Activated naive CD4-positive, alpha-beta T cell treated with anti-CD3 and anti-CD28 coated beads, Interleukin-2, amount 10 ng/mL, durations not matched to agents 7 days and 5 days (primary cell): ENCODE data around the gene TMEM176A.

Experiments used
- CTCF ChIA-PET: fragments of 350-600 bp; sonication (Branson Sonifier 250); formaldehyde crosslinking; loops from one replicate; lab custom pipeline; 2021; ENCODE audit warnings: antibody characterized with exemption; lab: Charles Lee
- DNase-seq: peaks from one replicate; pipeline ENCODE4 v3.0.0-alpha.2; 2020
- H3K27ac Mint-ChIP-seq: one replicate; pipeline ENCODE4 v1.8.0; 2021; ENCODE audit warnings: mild to moderate bottlenecking, moderate library complexity, mixed read lengths
- H3K27me3 Mint-ChIP-seq: one replicate; pipeline ENCODE4 v1.8.0; 2021; ENCODE audit warnings: mild to moderate bottlenecking, mixed read lengths
- H3K36me3 Mint-ChIP-seq: one replicate; pipeline ENCODE4 v1.8.0; 2021; ENCODE audit warnings: mixed read lengths
- H3K4me1 Mint-ChIP-seq: one replicate; pipeline ENCODE4 v1.8.0; 2021; ENCODE audit warnings: mixed read lengths
- H3K4me3 Mint-ChIP-seq: one replicate; pipeline ENCODE4 v1.8.0; 2021; ENCODE audit warnings: mild to moderate bottlenecking, moderate library complexity, mixed read lengths
- H3K9me3 Mint-ChIP-seq: one replicate; pipeline ENCODE4 v1.8.0; 2021; ENCODE audit warnings: mixed read lengths

The TMEM176A gene

DNA sequence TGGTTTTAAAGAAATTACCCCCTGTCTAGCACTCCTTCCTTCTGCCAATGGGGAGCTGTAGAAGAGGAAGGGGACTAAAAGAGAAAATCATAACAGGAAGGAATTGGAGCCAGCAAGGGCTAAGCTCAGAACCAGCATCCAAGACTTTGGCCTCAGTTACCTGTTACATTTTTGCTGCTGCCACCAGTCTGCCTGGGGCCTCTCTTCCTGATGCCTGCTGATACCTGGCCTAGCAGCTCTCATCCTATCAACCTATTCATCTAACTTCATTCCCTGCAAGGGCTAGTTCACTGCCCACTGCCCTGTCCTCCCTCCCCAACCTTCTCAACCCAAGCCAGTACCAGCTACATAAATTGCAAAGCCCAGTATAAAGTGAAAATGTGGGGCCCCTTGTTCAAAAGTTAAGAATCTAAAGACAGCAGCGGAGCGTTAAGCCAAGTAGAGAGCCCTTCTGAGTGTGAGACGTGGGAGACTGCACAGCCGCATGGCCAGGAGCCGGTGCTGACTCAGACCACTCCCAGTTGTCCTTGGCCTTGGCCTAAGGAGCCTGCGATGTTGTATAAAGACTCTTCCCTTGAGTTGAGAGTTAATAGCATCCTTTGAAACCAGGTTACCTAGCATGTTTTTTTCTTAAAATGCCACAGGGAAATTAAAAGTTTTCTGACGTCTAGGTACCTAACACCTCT lies 38.5 kb downstream of the TMEM176A start:
- Mint-ChIP-seq H3K27me3 (peaks cover 22% of the 10 kb centered on the region), H3K36me3 (no peaks in the 10 kb centered on the region), H3K9me3 (no peaks in the 10 kb centered on the region), H3K4me1 (no peaks in the 10 kb centered on the region), H3K27ac (no peak overlapping the region), H3K4me3 (no peak overlapping the region)
- CTCF ChIA-PET = no interaction called here
- no peak for DNase-seq

DNA sequence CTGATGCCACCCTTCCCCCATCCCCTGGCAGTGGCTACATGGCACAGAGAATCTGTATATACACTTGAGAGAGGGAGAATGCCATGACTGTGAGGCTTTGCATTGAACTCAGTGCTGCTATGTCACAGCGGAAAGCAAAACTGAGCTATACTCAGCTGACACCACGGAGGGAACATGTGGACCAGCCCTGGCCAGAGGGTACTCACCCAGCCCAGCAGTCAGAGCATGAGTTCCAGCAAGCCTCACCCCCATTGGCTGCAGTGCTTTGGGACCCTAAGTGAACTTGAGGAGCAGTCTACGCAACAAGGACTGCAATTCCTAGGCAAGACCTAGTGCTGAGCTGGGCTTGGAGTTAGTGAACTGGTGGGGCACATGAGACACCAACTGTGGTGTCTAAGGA lies 41.4 kb downstream of the TMEM176A start:
- H3K36me3 Mint-ChIP-seq = no peaks in the 10 kb centered on the region
- H3K4me3 Mint-ChIP-seq = no peak overlapping the region
- H3K27me3 Mint-ChIP-seq = peaks cover 17% of the 10 kb centered on the region
- H3K27ac Mint-ChIP-seq = no peak overlapping the region
- no peaks in the 10 kb centered on the region for H3K4me1 Mint-ChIP-seq
- DNase-seq = no peak
- CTCF ChIA-PET = interaction anchor here (0.9 kb wide), 1 partner anchor 34 kb away, joined by 3 read pairs; no protein-coding TSS in a partner anchor
- H3K9me3 Mint-ChIP-seq = no peaks in the 10 kb centered on the region

DNA sequence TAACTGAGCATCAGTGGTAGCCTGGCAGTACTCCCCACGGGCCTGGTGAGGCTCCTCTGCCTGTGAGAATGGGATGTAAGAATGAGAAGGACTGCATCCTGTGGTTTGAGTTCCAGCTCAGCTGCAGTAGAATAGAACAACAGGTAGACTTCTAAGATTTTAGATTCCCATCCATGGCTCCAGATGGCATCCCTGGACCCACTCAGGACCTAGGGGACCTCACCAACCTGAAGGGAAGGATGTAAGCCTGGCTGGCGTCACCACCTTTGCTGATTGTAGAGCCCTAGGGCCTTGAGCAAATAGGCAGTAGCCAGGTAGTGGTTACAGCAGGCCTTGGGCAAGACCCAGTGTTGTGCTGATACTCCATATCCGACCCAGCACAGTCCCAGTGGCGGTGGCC lies 42.1 kb downstream of the TMEM176A start:
- no peaks in the 10 kb centered on the region for H3K4me1 Mint-ChIP-seq
- H3K9me3 Mint-ChIP-seq = no peaks in the 10 kb centered on the region
- H3K27ac Mint-ChIP-seq = no peak overlapping the region
- DNase-seq = no peak
- H3K27me3 Mint-ChIP-seq = peaks cover 12% of the 10 kb centered on the region
- H3K36me3 Mint-ChIP-seq = no peaks in the 10 kb centered on the region
- CTCF ChIA-PET = interaction anchor here (0.9 kb wide), 1 partner anchor 34 kb away, joined by 3 read pairs; no protein-coding TSS in a partner anchor
- no peak overlapping the region for H3K4me3 Mint-ChIP-seq

DNA sequence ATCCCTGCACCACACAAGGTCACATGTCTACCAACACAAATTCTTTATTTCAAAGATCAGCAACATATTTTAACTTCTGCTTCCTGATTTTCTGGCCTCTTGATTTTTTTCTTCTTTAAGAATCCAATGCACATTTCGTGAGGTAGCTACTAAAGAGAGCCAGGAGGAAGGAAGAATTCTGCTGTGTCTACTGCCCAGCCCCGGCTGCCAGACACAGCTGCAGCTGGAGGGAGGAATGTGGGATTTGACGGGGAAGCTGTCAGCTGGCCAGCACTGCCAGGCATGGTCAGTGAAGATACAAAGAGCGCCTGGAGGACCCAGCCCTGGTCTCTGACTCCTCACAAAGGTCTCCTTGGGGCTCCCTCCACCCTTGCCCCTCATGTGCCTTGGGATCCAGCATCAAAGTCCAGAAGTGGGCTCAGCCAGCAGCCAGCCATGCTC lies 44.9 kb downstream of the TMEM176A start:
- Mint-ChIP-seq H3K36me3 (no peaks in the 10 kb centered on the region), H3K4me1 (no peaks in the 10 kb centered on the region), H3K27ac (no peak overlapping the region), H3K27me3 (peaks cover 11% of the 10 kb centered on the region), H3K9me3 (no peaks in the 10 kb centered on the region), H3K4me3 (no peak overlapping the region)
- DNase-seq = no peak
- CTCF ChIA-PET = interaction anchor here (0.9 kb wide), 1 partner anchor 23 kb away, joined by 3 read pairs; no protein-coding TSS in a partner anchor

GRCh38 chr7:150846291-150847115 lies 45.9 kb downstream of the TMEM176A start:
- no peaks in the 10 kb centered on the region for H3K4me1 Mint-ChIP-seq
- H3K9me3 Mint-ChIP-seq = no peaks in the 10 kb centered on the region
- DNase-seq = no peak
- H3K27ac Mint-ChIP-seq = no peak overlapping the region
- CTCF ChIA-PET = interaction anchor here (0.6 kb wide), 1 partner anchor 1479 kb away, joined by 3 read pairs; no protein-coding TSS in a partner anchor
- no peaks in the 10 kb centered on the region for H3K36me3 Mint-ChIP-seq
- no peak overlapping the region for H3K4me3 Mint-ChIP-seq
- H3K27me3 Mint-ChIP-seq = peaks cover 17% of the 10 kb centered on the region

DNA sequence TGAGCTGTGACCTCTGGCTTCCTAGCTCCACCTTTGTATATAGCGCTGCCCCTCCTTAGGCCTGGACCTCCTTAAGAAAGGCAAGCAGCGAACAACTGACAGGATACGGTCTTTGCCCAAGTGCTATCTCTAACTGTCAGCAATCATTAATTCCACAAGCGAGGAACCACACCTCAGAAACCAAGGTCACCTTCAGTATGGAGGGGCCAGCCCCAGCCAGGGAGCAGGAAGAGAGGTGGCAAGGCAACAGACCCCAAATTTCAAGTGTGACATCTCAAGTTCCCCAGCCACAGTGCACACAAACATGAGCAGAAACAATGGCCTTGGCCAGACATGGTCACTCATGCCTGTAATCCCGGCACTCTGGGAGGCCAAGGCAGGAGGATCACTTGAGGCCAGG lies 47.0 kb downstream of the TMEM176A start:
- no peaks in the 10 kb centered on the region for H3K9me3 Mint-ChIP-seq
- no peak for DNase-seq
- H3K4me1 Mint-ChIP-seq = peaks cover 3% of the 10 kb centered on the region
- no peaks in the 10 kb centered on the region for H3K36me3 Mint-ChIP-seq
- H3K27ac Mint-ChIP-seq = no peak overlapping the region
- CTCF ChIA-PET = no interaction called here
- no peak overlapping the region for H3K4me3 Mint-ChIP-seq
- H3K27me3 Mint-ChIP-seq = peaks cover 27% of the 10 kb centered on the region

- H3K27me3 Mint-ChIP-seq = peaks cover 32% of the 10 kb centered on the region
- no peak overlapping the region for H3K27ac Mint-ChIP-seq
Observed at GRCh38 chr7:150848111-150848510, 47.5 kb downstream of the TMEM176A start.

DNA sequence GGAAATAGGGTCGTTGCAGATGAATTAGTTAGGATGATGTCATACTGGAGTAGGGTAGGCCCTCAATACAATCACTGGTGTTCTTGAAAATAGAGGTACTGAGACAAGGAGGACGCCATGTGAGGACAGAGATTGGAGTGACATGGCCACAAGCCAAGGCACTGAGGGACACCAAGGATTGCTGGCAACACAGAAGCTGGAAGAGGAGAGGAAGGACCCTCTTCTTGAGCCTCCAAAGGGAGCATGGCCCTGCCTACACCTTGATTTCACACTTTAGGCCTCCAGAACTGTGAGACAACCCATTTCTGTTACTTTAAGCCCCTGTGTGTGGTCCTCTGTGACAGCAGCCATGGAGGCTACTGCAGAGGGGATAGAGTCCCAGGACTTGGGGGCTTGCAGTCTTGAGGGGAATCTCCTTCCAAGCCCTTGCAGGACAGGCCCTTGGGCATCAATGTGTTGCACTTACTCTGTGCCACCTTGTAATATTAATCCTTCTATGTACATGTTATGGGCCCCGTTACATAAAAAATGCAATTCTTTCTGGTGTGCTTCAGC lies 48.1 kb downstream of the TMEM176A start:
- CTCF ChIA-PET = no interaction called here
- Mint-ChIP-seq H3K27me3 (peaks cover 32% of the 10 kb centered on the region), H3K9me3 (no peaks in the 10 kb centered on the region), H3K4me3 (no peak overlapping the region), H3K4me1 (peaks cover 6% of the 10 kb centered on the region), H3K36me3 (no peaks in the 10 kb centered on the region), H3K27ac (no peak overlapping the region)
- DNase-seq = no peak

More at GRCh38 chr7:150848111-150848510, 47.5 kb downstream of the TMEM176A start:
- CTCF ChIA-PET = no interaction called here
- H3K4me3 Mint-ChIP-seq = no peak overlapping the region
- no peaks in the 10 kb centered on the region for H3K36me3 Mint-ChIP-seq
- H3K4me1 Mint-ChIP-seq = peaks cover 6% of the 10 kb centered on the region
- DNase-seq = no peak
- no peaks in the 10 kb centered on the region for H3K9me3 Mint-ChIP-seq

DNA sequence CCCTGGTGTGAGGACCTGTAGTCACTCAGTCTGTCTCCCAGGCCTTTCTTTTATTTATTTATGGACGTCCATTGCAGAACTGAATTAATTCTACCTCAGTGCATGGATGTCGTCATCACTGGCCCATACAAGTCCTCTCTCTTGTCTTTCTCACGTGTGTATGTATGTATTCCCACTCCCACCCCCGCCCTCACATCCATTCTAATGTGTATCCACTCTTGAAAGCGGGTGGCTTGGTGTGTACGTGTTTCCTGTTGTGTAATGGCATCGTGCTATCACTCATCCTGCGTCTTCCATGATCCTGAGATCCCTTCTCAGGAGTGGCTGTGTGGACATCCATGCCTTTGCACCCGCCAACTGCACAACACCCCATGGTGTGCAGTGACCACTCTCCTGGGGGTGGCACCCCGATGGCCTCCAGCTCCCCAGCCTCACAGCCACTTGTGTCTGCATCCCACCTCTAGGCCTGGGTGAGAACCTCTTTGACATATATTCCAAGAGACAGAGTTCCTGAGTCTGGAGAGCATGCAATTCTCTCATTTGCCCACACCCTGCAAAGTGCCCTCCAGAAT lies 48.7 kb downstream of the TMEM176A start:
- H3K9me3 Mint-ChIP-seq = no peaks in the 10 kb centered on the region
- CTCF ChIA-PET = interaction anchor here (2.0 kb wide), 1 partner anchor 27 kb away, joined by 4 read pairs; no protein-coding TSS in a partner anchor

DNA sequence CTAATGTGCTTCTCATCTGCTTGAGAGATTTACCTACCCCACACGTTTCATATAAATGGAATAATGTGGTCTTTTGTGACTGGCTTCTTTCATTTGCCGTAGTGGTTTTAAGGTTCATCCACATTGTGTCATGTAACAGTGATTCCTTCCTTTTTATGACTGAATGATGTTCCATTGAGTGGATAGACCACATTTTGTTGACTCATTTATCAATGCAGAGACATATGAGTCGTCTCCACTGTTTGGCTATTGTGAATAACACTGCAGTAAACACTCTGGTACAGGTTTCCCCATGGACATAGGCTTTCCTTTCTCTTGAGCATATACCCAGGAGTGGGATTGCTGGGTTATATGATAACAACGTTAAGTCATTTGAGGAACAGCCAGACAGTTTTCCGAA lies 49.7 kb downstream of the TMEM176A start:
- Mint-ChIP-seq H3K9me3 (no peaks in the 10 kb centered on the region), H3K36me3 (no peaks in the 10 kb centered on the region), H3K4me1 (peaks cover 6% of the 10 kb centered on the region), H3K4me3 (no peak overlapping the region), H3K27ac (no peak overlapping the region), H3K27me3 (peaks cover 45% of the 10 kb centered on the region)
- DNase-seq = no peak
- CTCF ChIA-PET = interaction anchor here (2.0 kb wide), 1 partner anchor 26 kb away, joined by 4 read pairs; no protein-coding TSS in a partner anchor

More for the DNA sequence above, 48.7 kb downstream of the TMEM176A start:
- Mint-ChIP-seq H3K27me3 (peaks cover 37% of the 10 kb centered on the region), H3K36me3 (no peaks in the 10 kb centered on the region), H3K4me3 (no peak overlapping the region), H3K27ac (no peak overlapping the region), H3K4me1 (peaks cover 6% of the 10 kb centered on the region)
- DNase-seq = no peak

DNA sequence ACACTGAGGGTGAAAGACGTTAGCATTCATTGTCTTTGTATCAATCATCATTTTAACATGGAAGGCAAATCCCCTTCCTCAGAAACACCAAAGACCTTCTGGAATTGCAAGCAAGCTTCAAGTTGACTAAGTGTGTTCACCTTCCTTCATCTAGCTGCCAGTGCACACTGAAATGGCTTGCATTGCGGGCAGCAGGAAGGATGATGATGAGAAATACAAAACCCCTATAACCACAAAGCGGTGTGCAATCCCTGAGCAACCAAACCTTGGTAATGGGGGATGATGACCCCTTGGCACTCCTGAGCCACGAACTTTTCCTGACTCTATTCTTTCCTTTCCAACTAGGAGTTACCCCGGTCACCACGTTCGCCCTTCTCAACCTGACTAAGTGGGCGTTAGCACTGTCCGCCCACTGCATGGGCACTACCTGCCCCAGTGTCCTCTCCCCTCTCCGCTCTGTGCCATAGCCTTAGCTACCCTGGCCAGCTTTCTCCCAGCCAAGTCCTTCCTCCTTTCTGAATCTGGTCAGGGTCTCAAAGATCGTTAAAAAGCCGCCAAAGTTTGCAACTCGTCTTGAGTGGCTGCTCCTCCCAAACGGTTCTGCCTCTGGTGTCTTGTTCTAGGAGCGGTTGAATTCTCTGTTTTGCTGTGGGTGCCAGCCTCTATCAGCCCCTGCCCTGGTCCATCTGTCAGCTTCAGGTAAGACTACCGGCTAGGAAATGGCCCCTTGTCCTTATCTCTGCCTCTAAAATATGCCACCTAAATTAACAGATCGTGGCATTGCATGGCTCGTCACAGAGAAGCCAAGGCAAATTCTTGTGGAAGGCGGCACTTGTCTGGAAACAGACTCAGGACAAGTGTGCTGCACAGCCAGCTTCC lies 51.2 kb downstream of the TMEM176A start:
- Mint-ChIP-seq H3K4me3 (no peak overlapping the region), H3K36me3 (no peaks in the 10 kb centered on the region), H3K9me3 (no peaks in the 10 kb centered on the region), H3K4me1 (peaks cover 6% of the 10 kb centered on the region), H3K27ac (no peak overlapping the region), H3K27me3 (peaks cover 35% of the 10 kb centered on the region)
- CTCF ChIA-PET = no interaction called here
- DNase-seq = no peak

DNA sequence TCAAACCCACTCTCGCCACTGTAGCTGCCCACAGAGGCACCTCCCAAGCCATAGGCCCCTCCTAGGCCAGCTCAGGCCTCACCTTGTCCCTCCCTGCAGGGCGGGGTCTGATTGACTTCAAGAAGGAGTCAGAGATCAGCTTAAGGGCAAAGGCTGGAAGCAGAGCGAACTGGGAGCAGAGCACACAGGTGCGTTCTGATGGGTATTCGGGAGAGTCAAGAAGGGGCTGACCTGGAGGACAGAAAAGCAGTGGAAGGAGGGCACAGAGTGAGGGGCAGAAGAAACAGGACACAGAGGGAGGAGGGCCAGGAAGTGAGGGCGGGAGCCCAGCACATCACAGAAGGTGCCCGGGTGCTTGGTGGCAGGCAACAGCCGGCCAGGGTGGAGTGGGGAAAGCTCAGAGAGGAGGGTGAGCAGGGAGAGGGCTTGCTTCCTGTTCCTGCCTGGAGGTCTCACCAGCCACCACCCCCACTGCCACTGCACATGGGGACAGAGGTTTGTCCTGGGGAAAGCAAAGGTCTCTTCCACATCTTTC lies 51.9 kb downstream of the TMEM176A start, which contains the start of gene AOC1:
AOC1 (plus strand) TSS at position 147 of the 535 bp plus-strand sequence. CDS start 3,954 bp downstream, outside the sequence.
- Mint-ChIP-seq H3K4me3 (no peak within 1 kb of the TSS), H3K36me3 (no peaks in the 10 kb centered on the region), H3K4me1 (peaks cover 6% of the 10 kb centered on the region), H3K27ac (no peak within 1 kb of the TSS), H3K27me3 (peaks cover 35% of the 10 kb centered on the region), H3K9me3 (no peaks in the 10 kb centered on the region)
- no peak for DNase-seq
- CTCF ChIA-PET = no interaction called here
